Keratinocyte (primary cell): Measurements from ENCODE around the gene PRKN. TPM values are rescaled to one million over a fixed set of nuclear protein-coding genes. Genes with fewer than 3 reads are reported as not detected.

Source experiments
- DNase-seq: peaks from one replicate; pipeline ENCODE4 v3.0.0-alpha.2; 2011; ENCODE audit warnings: low read depth, missing footprints, low spot score
- FAIRE-seq: peaks from 2 replicates; lab custom pipeline; 2011; peaks lifted over from hg19 to GRCh38; lab: Jason Lieb, UNC
- H2AFZ ChIP-seq: 2 replicates; pipeline ENCODE4 v1.6.0; 2012; ENCODE audit warnings: low read length, control low read depth, inconsistent platforms; ENCODE audit not compliant: control insufficient read depth
- H3K27ac ChIP-seq: 2 replicates; pipeline ENCODE4 v1.5.1; 2011; ENCODE audit warnings: low read length; ENCODE audit not compliant: control insufficient read depth, insufficient read depth
- H3K27me3 ChIP-seq: 3 replicates; pipeline ENCODE4 v1.6.0; 2011; ENCODE audit warnings: low read length; ENCODE audit not compliant: control insufficient read depth, insufficient read depth; ENCODE audit errors: extremely low read depth
- H3K36me3 ChIP-seq, 2 experiments: 2 replicates in 1 of 2; 3 replicates in 1 of 2; pipeline ENCODE4 v1.5.1; 2011; ENCODE audit warnings: low read length in 2 of 2, mild to moderate bottlenecking in 1 of 2; ENCODE audit not compliant: control insufficient read depth in 2 of 2, insufficient read depth in 2 of 2; ENCODE audit errors: extremely low read depth in 1 of 2
- H3K4me1 ChIP-seq: 3 replicates; pipeline ENCODE4 v1.5.1; 2011; ENCODE audit warnings: low read length; ENCODE audit not compliant: control insufficient read depth, insufficient read depth; ENCODE audit errors: extremely low read depth
- H3K4me2 ChIP-seq: 3 replicates; pipeline ENCODE4 v1.6.0; 2011; ENCODE audit warnings: low read depth, low read length; ENCODE audit not compliant: control insufficient read depth, insufficient read depth; ENCODE audit errors: extremely low read depth
- H3K4me3 ChIP-seq, 3 experiments: fragments of 200-600 bp in 1 of 3; sonication (generic) in 1 of 3; 2 replicates in 2 of 3; 3 replicates in 1 of 3; pipeline ENCODE4 v1.5.1; 2011 to 2016; ENCODE audit warnings: low read length in 3 of 3, mild to moderate bottlenecking in 3 of 3, control low read depth in 2 of 3, inconsistent platforms in 1 of 3, low read depth in 1 of 3, mixed read lengths in 1 of 3, mixed run types in 1 of 3, moderate library complexity in 1 of 3; ENCODE audit not compliant: control insufficient read depth in 2 of 3, insufficient read depth in 2 of 3; ENCODE audit errors: extremely low read depth in 1 of 3
- H3K79me2 ChIP-seq: 2 replicates; pipeline ENCODE4 v1.6.0; 2012; ENCODE audit warnings: low read length; ENCODE audit not compliant: control insufficient read depth, insufficient read depth
- H3K9ac ChIP-seq: 3 replicates; pipeline ENCODE4 v1.6.0; 2011; ENCODE audit warnings: low read length; ENCODE audit not compliant: control insufficient read depth, insufficient read depth; ENCODE audit errors: extremely low read depth
- H3K9me1 ChIP-seq: 3 replicates; pipeline ENCODE4 v1.6.0; 2011; ENCODE audit warnings: low read length; ENCODE audit not compliant: control insufficient read depth, insufficient read depth; ENCODE audit errors: extremely low read depth
- H3K9me3 ChIP-seq: 2 replicates; pipeline ENCODE4 v1.5.1; 2012; ENCODE audit warnings: low read depth, low read length; ENCODE audit not compliant: control insufficient read depth
- H4K20me1 ChIP-seq: 3 replicates; pipeline ENCODE4 v1.6.0; 2011; ENCODE audit warnings: low read length; ENCODE audit not compliant: control insufficient read depth, insufficient read depth; ENCODE audit errors: extremely low read depth
- CTCF ChIP-seq, 3 experiments: IDR thresholded peaks in 1 of 3; conservative IDR thresholded peaks in 1 of 3; optimal IDR thresholded peaks in 1 of 3; 2 replicates in 2 of 3; 3 replicates in 1 of 3; pipeline versions ENCODE3 to v1.5.1; 2011; ENCODE audit warnings: low read length in 3 of 3, mild to moderate bottlenecking in 3 of 3, moderate library complexity in 2 of 3, control low read depth in 1 of 3, inconsistent platforms in 1 of 3; ENCODE audit not compliant: insufficient read depth in 2 of 3; ENCODE audit errors: extremely low read depth in 1 of 3
- EZH2 ChIP-seq: IDR thresholded peaks from one replicate; pipeline ENCODE4 v1.6.1; 2012; ENCODE audit warnings: inconsistent platforms, mild to moderate bottlenecking, low read length, moderate library complexity
- dilution Hi-C: fragments of 300-500 bp; cut with MboI; formaldehyde crosslinking; loops from one replicate; pipeline ENCODE4 v1.7.0; 2020; ENCODE audit warnings: low sequenced_read_pairs; ENCODE audit not compliant: extremely low pct_ligation_motif_present
- polyA plus RNA-seq, 5 experiments: library from polyadenylated mRNA; depleted of rRNA in 3 of 5; stranded (reverse) in 3 of 5; stranded (forward) in 1 of 5; unstranded in 1 of 5; fragments of >200 nt; gene quantifications; 1 replicate in 1 of 5; 2 replicates in 3 of 5; 3 replicates in 1 of 5; pipeline versions ENCODE4 v1.2.1 to v1.2.3, GENCODE V29; 2011 to 2012; ENCODE audit warnings: missing spikeins in 2 of 5, low read depth in 1 of 5, low replicate concordance in 1 of 5

The PRKN gene
- polyA plus RNA-seq, 1 donor (not counting 4 experiments of a cell fraction or from before 2014, with no cell fraction given) = 0.67 TPM

- DNase-seq (no peak), FAIRE-seq (no peak)
- Histone ChIP-seq H3K9me3 (no peaks in the 10 kb centered on the region), H3K27ac (no peak overlapping the region), H3K36me3 (no peaks in the 10 kb centered on the region), H3K4me3 (no peak overlapping the region), H4K20me1 (no peaks in the 10 kb centered on the region), H2AFZ (no peak overlapping the region), H3K4me2 (no peak overlapping the region), H3K4me1 (no peaks in the 10 kb centered on the region), H3K27me3 (no peaks in the 10 kb centered on the region), H3K9ac (no peak overlapping the region), H3K9me1 (no peaks in the 10 kb centered on the region), H3K79me2 (no peaks in the 10 kb centered on the region)
- TF ChIP-seq EZH2 = no peak
- no peak for TF ChIP-seq CTCF (optimal IDR thresholded peaks at IDR 0.05 in 1 of 3, IDR thresholded peaks at IDR 0.05 in 1 of 3, conservative IDR thresholded peaks at IDR 0.05 in 1 of 3; ENCODE audit: extremely low read depth in 1 of 3, insufficient read depth in 2 of 3, low read length in 3 of 3)
- dilution Hi-C loops = no loop called here
These were observed 1006.1 kb downstream of the PRKN start for GRCh38 chr6:161721511-161721910.

- H3K4me3 ChIP-seq = no peak overlapping the region
- H3K9me1 ChIP-seq = no peaks in the 10 kb centered on the region
- no peaks in the 10 kb centered on the region for H3K27me3 ChIP-seq
- H3K4me1 ChIP-seq = no peaks in the 10 kb centered on the region
- H3K4me2 ChIP-seq = no peak overlapping the region
- no peak for DNase-seq
- FAIRE-seq = no peak
- H4K20me1 ChIP-seq = no peaks in the 10 kb centered on the region
- no peaks in the 10 kb centered on the region for H3K36me3 ChIP-seq
- no peaks in the 10 kb centered on the region for H3K9me3 ChIP-seq
- no peak overlapping the region for H3K9ac ChIP-seq
- TF ChIP-seq CTCF (optimal IDR thresholded peaks at IDR 0.05 in 1 of 3, IDR thresholded peaks at IDR 0.05 in 1 of 3, conservative IDR thresholded peaks at IDR 0.05 in 1 of 3; ENCODE audit: extremely low read depth in 1 of 3, insufficient read depth in 2 of 3, low read length in 3 of 3) = no peak
- TF ChIP-seq EZH2 = no peak
- H3K79me2 ChIP-seq = no peaks in the 10 kb centered on the region
- no peak overlapping the region for H3K27ac ChIP-seq
- H2AFZ ChIP-seq = no peak overlapping the region
- dilution Hi-C loops = no loop called here
These were observed 1011.4 kb downstream of the PRKN start for GRCh38 chr6:161716176-161716575.
